GM23338 (cell line): Measurements from ENCODE around the gene CTDSP1. TPM values are rescaled to one million over a fixed set of nuclear protein-coding genes. Genes with fewer than 3 reads are reported as not detected.

ENCODE experiments used
- ATAC-seq: fragments of 200-7000 bp; cut with Tn5 transposase; 3 replicates; pipeline ENCODE4 v1.9.1; 2020
- DNase-seq: peaks from one replicate; pipeline ENCODE4 v3.0.0-alpha.2; 2015; ENCODE audit warnings: low spot score
- H2AFZ ChIP-seq: fragments of 200-600 bp; sonication (generic); 2 replicates; pipeline ENCODE4 v1.8.0; 2016; ENCODE audit warnings: antibody characterized with exemption, mild to moderate bottlenecking, moderate library complexity
- H3F3A ChIP-seq: fragments of 200-600 bp; sonication (generic); replicated peaks from 2 replicates; pipeline ENCODE4 v1.8.0; 2017; ENCODE audit warnings: antibody characterized with exemption, mixed run types, low read depth
- H3K27ac ChIP-seq: fragments of 200-600 bp; sonication (generic); 2 replicates; pipeline ENCODE4 v1.6.1; 2016; ENCODE audit warnings: low read depth
- H3K27me3 ChIP-seq: fragments of 200-600 bp; sonication (generic); 2 replicates; pipeline ENCODE4 v1.8.0; 2016; ENCODE audit warnings: mild to moderate bottlenecking, mixed run types, moderate library complexity; ENCODE audit not compliant: insufficient read depth
- H3K36me3 ChIP-seq: fragments of 200-600 bp; sonication (generic); 2 replicates; pipeline ENCODE4 v1.8.0; 2016; ENCODE audit warnings: mild to moderate bottlenecking; ENCODE audit not compliant: insufficient read depth
- H3K4me1 ChIP-seq: fragments of 200-600 bp; sonication (generic); 2 replicates; pipeline ENCODE4 v1.8.0; 2016; ENCODE audit warnings: mild to moderate bottlenecking, moderate library complexity; ENCODE audit not compliant: insufficient read depth
- H3K4me2 ChIP-seq: fragments of 200-600 bp; sonication (generic); 2 replicates; pipeline ENCODE4 v1.7.1; 2017; ENCODE audit warnings: mixed run types
- H3K4me3 ChIP-seq: fragments of 200-600 bp; sonication (generic); 2 replicates; pipeline ENCODE4 v1.6.1; 2016; ENCODE audit warnings: mixed run types
- H3K79me2 ChIP-seq: fragments of 200-600 bp; sonication (generic); replicated peaks from 2 replicates; pipeline ENCODE4 v1.8.0; 2017; ENCODE audit warnings: mild to moderate bottlenecking; ENCODE audit not compliant: insufficient read depth
- H3K9me2 ChIP-seq: fragments of 200-600 bp; sonication (generic); 2 replicates; pipeline ENCODE4 v1.8.0; 2017; ENCODE audit not compliant: insufficient read depth
- H4K20me1 ChIP-seq: fragments of 200-600 bp; sonication (generic); replicated peaks from 2 replicates; pipeline ENCODE4 v1.8.0; 2017; ENCODE audit warnings: mild to moderate bottlenecking; ENCODE audit not compliant: insufficient read depth
- H3K27ac Mint-ChIP-seq: 2 replicates; pipeline ENCODE4 v1.8.0; 2020; ENCODE audit warnings: inconsistent platforms, mild to moderate bottlenecking, moderate library complexity, mixed read lengths
- H3K27me3 Mint-ChIP-seq: 3 replicates; pipeline ENCODE4 v1.8.0; 2022; ENCODE audit warnings: low read depth, mild to moderate bottlenecking, moderate library complexity, mixed read lengths, inconsistent platforms; ENCODE audit not compliant: insufficient read depth, poor library complexity
- H3K36me3 Mint-ChIP-seq: 3 replicates; pipeline ENCODE4 v1.8.0; 2021; ENCODE audit warnings: low read depth, mild to moderate bottlenecking, inconsistent platforms, moderate library complexity, mixed read lengths
- H3K4me1 Mint-ChIP-seq: 3 replicates; pipeline ENCODE4 v1.8.0; 2020; ENCODE audit warnings: mild to moderate bottlenecking, inconsistent platforms, mixed read lengths
- H3K4me3 Mint-ChIP-seq: 3 replicates; pipeline ENCODE4 v1.8.0; 2021; ENCODE audit warnings: moderate library complexity, mild to moderate bottlenecking, inconsistent platforms, mixed read lengths
- H3K9me3 Mint-ChIP-seq: 3 replicates; pipeline ENCODE4 v1.8.0; 2020; ENCODE audit warnings: moderate library complexity, mild to moderate bottlenecking, inconsistent platforms, mixed read lengths
- CREB1 ChIP-seq: fragments of 250-450 bp; sonication (Bioruptor Pico); IDR thresholded peaks from 2 replicates; pipeline ENCODE4 v1.5.0; 2020; ENCODE audit warnings: low read depth, mild to moderate bottlenecking, moderate library complexity
- CTCF ChIP-seq, 2 experiments: fragments of 200-600 bp in 1 of 2; sonication (generic) in 1 of 2; conservative IDR thresholded peaks; 2 replicates each; pipeline versions ENCODE4 v1.5.1 to v1.6.1; 2016 to 2017; ENCODE audit warnings: antibody characterized with exemption in 2 of 2, low read depth in 2 of 2, mild to moderate bottlenecking in 2 of 2, moderate library complexity in 1 of 2
- ETS1 ChIP-seq: IDR thresholded peaks from 2 replicates; pipeline ENCODE4 v1.6.1; 2016; ENCODE audit warnings: antibody characterized with exemption
- EZH2 ChIP-seq: fragments of 200-600 bp; sonication (generic); IDR thresholded peaks from one replicate; pipeline ENCODE4 v1.8.0; 2017; ENCODE audit warnings: antibody characterized with exemption, mild to moderate bottlenecking, low read depth; ENCODE audit not compliant: unreplicated experiment
- EZH2phosphoT487 ChIP-seq: fragments of 200-600 bp; sonication (generic); IDR thresholded peaks from one replicate; pipeline ENCODE4 v1.8.1; 2018; ENCODE audit warnings: antibody characterized with exemption; ENCODE audit not compliant: unreplicated experiment
- NANOG ChIP-seq: IDR thresholded peaks from 2 replicates; pipeline ENCODE4 v1.6.1; 2016; ENCODE audit warnings: antibody characterized with exemption, borderline replicate concordance
- POLR2AphosphoS5 ChIP-seq: IDR thresholded peaks from 2 replicates; pipeline ENCODE4 v1.6.1; 2016; ENCODE audit warnings: antibody characterized with exemption, low read depth
- REST ChIP-seq: IDR thresholded peaks from one replicate; pipeline ENCODE4 v1.6.1; 2018; ENCODE audit warnings: antibody characterized with exemption; ENCODE audit not compliant: unreplicated experiment
- STAT1 ChIP-seq: IDR thresholded peaks from one replicate; pipeline ENCODE4 v1.6.1; 2016; ENCODE audit warnings: antibody characterized with exemption; ENCODE audit not compliant: unreplicated experiment
- ZNF331 ChIP-seq: fragments of 250-450 bp; sonication (Bioruptor Pico); IDR thresholded peaks from 2 replicates; pipeline ENCODE4 v1.5.0; 2020; ENCODE audit warnings: low read depth, mild to moderate bottlenecking, moderate library complexity
- ZNF462 ChIP-seq: fragments of 250-450 bp; sonication (Bioruptor Pico); IDR thresholded peaks from 2 replicates; pipeline ENCODE4 v1.5.0; 2020; ENCODE audit warnings: mild to moderate bottlenecking, moderate library complexity
- polyA plus RNA-seq: library from polyadenylated mRNA; unstranded; fragments of >200 nt; fragmentation: Nextera tagmentation; extraction: Ambion mirVana; gene quantifications from 2 replicates; pipeline ENCODE4 v1.2.1, GENCODE V29; 2016
- total RNA-seq: library from RNA; depleted of rRNA; stranded (reverse); fragments of >200 nt; shearing (Covaris generic); gene quantifications from 2 replicates; pipeline ENCODE4 v1.2.3, GENCODE V29; 2014

CTDSP1 gene
- total and polyA plus RNA-seq, 2 experiments from 2014 or later = 6.7 to 21.8 TPM

GRCh38 chr2:218374795-218375194 is 24.9 kb upstream of the CTDSP1 start:
- H4K20me1 ChIP-seq = no peaks in the 10 kb centered on the region
- DNase-seq = no peak

More at GRCh38 chr2:218374795-218375194, 24.9 kb upstream of the CTDSP1 start:
- Mint-ChIP-seq H3K27me3 (no peaks in the 10 kb centered on the region), H3K4me3 (no peak overlapping the region), H3K9me3 (no peaks in the 10 kb centered on the region), H3K27ac (no peak overlapping the region), H3K36me3 (no peaks in the 10 kb centered on the region), H3K4me1 (no peaks in the 10 kb centered on the region)
- Histone ChIP-seq H3K9me2 (no peaks in the 10 kb centered on the region), H3K4me2 (no peak overlapping the region), H3K27me3 (no peaks in the 10 kb centered on the region), H3K79me2 (no peaks in the 10 kb centered on the region), H3K27ac (no peak overlapping the region), H3F3A (no peaks in the 10 kb centered on the region), H3K4me1 (no peaks in the 10 kb centered on the region), H2AFZ (no peak overlapping the region), H3K36me3 (no peaks in the 10 kb centered on the region), H3K4me3 (no peak overlapping the region)
- ATAC-seq = no peak
- no peak for TF ChIP-seq ETS1
- TF ChIP-seq REST = no peak
- no peak for TF ChIP-seq NANOG
- no peak for TF ChIP-seq STAT1
- no peak for TF ChIP-seq CREB1
- TF ChIP-seq ZNF462 = no peak
- TF ChIP-seq EZH2phosphoT487 = no peak
- TF ChIP-seq CTCF (conservative IDR thresholded peaks at IDR 0.05; ENCODE audit: low read depth in 2 of 2) = no peak
- no peak for TF ChIP-seq ZNF331 (CRISPR knock-in tag)
- TF ChIP-seq EZH2 = no peak
- no peak for TF ChIP-seq POLR2AphosphoS5
